Cardiac muscle cell (in vitro differentiated cells and primary cell): ENCODE data around the gene DLX2. TPM values are rescaled to one million over a fixed set of nuclear protein-coding genes. Genes with fewer than 3 reads are reported as not detected.
"Not testable (repeated sequence)": the region's sequence is repeated elsewhere in the genome, so short reads cannot be mapped to it uniquely, and the experiment has no call there.

Experiments
- DNase-seq, 2 donors: peaks; one replicate each; pipeline versions ENCODE4 v3.0.0 to v3.0.0-alpha.2; 2010 to 2017; ENCODE audit warnings: low read depth in 1 of 2, low spot score in 1 of 2
- H3K27ac ChIP-seq: fragments of 200-600 bp; sonication (generic); 2 replicates; pipeline ENCODE4 v1.5.1; 2016
- H3K27me3 ChIP-seq: fragments of 200-600 bp; sonication (generic); 2 replicates; pipeline ENCODE4 v1.6.0; 2016; ENCODE audit warnings: control low read depth
- H3K36me3 ChIP-seq: fragments of 200-600 bp; sonication (generic); 2 replicates; pipeline ENCODE4 v1.5.1; 2016; ENCODE audit warnings: control low read depth
- H3K4me1 ChIP-seq: fragments of 200-600 bp; sonication (generic); 2 replicates; pipeline ENCODE4 v1.8.1; 2017; ENCODE audit warnings: low read depth, mild to moderate bottlenecking, mixed run types
- H3K4me3 ChIP-seq: fragments of 200-600 bp; sonication (generic); 2 replicates; pipeline ENCODE4 v1.5.1; 2016; ENCODE audit warnings: mild to moderate bottlenecking
- H3K9me3 ChIP-seq: fragments of 200-600 bp; sonication (generic); 2 replicates; pipeline ENCODE4 v1.5.1; 2017; ENCODE audit warnings: low read depth, mild to moderate bottlenecking, control low read depth
- CTCF ChIP-seq: IDR thresholded peaks from 2 replicates; pipeline ENCODE4 v1.5.1; 2012; ENCODE audit warnings: low read depth, mild to moderate bottlenecking, low read length
- polyA plus RNA-seq: library from polyadenylated mRNA; unstranded; fragments of >200 nt; fragmentation: Nextera tagmentation; extraction: Ambion mirVana; gene quantifications from 2 replicates; pipeline ENCODE4 v1.2.1, GENCODE V29; 2016
- total RNA-seq: library from RNA; depleted of rRNA; stranded (reverse); fragments of >200 nt; gene quantifications from 2 replicates; pipeline ENCODE4 v1.2.3, GENCODE V29; 2016

Gene DLX2
- total and polyA plus RNA-seq, 2 experiments from 2014 or later = 0.26 TPM; not detected in 1

DNA sequence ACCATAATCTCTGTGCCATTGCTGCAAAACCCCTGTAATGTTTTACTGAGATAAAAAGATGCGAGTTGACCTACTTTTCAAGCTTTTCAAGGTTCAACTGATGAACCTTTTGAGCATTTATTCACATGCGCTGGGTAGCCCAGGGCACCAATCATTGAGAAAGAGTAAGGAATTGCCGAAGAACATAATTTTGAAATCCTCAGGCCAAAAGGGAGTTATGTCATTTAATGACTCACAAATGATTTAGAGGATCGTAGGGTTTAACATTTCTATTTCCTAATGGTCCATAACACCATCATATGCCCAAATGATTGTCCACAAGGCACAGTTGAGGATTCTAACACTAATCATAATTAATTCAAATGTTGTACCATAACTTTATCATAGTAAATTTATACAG, 37.6 kb downstream of the DLX2 start:
- no peak for DNase-seq
- Histone ChIP-seq H3K9me3 (no peaks in the 10 kb centered on the region), H3K27ac (no peak overlapping the region), H3K4me1 (no peaks in the 10 kb centered on the region), H3K27me3 (peaks cover 9% of the 10 kb centered on the region), H3K4me3 (no peak overlapping the region), H3K36me3 (no peaks in the 10 kb centered on the region)
- TF ChIP-seq CTCF = no peak

- H3K36me3 ChIP-seq = no peaks in the 10 kb centered on the region
- DNase-seq = no peak
- no peaks in the 10 kb centered on the region for H3K9me3 ChIP-seq
- H3K4me3 ChIP-seq = no peak overlapping the region
- no peak for TF ChIP-seq CTCF
- peaks cover 5% of the 10 kb centered on the region for H3K27me3 ChIP-seq
- H3K27ac ChIP-seq = no peak overlapping the region
- no peaks in the 10 kb centered on the region for H3K4me1 ChIP-seq
Observed at GRCh38 chr2:172063446-172063845, 39.3 kb downstream of the DLX2 start.

DNA sequence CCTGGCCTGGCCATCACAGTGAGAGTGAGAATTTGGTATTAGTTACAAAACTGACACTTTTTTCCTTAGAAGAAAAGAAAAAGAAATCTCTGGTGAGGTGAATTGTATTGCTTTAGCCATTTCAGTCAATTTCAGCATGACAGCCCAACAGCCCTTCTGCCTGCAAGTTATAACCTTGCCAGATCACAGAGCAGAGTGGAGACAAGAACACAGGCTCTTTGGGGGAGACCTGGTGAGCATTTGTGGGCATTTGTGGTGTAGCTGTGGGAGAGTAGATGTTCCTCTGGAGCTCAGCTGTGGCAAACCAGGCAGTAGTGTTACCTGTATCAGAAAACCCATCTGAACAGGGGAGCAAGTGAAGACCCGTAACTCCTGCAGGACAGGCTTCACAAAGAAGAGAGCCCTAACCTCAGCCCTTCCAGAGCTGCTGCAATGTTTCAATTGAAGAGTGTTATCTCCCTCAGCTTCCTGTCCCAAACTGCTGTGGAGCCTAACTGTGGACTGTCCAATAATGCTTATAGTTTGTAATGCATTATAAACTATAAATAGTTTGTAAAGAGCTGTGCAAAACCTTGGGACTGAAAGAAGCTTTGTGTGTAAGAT, 40.2 kb downstream of the DLX2 start:
- no peak for DNase-seq
- no peak overlapping the region for H3K27ac ChIP-seq
- peaks cover 5% of the 10 kb centered on the region for H3K27me3 ChIP-seq
- H3K9me3 ChIP-seq = no peaks in the 10 kb centered on the region
- TF ChIP-seq CTCF = no peak
- H3K36me3 ChIP-seq = no peaks in the 10 kb centered on the region
- H3K4me1 ChIP-seq = no peaks in the 10 kb centered on the region
- H3K4me3 ChIP-seq = no peak overlapping the region

DNA sequence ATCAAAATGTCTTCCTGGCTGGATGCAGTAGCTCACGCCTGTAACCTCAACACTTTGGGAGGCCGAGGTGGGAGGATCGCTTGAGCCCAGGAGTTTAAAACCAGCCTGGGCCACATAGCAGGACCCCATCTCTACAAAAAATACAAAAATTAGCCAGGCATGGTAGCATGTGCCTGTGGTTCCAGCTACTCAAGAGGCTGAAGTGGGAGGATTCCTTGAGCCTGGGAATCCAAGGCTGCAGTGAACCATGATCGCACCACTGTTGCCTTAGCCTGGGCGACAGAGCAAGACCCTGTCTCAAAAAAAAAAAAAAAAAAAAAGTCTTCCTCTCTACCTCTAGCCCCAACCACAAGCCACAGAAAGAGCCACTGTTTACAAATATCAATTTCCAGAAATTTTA, 42.6 kb downstream of the DLX2 start:
- not testable (repeated sequence) for H3K36me3 ChIP-seq, H3K27ac ChIP-seq, H3K4me3 ChIP-seq, H3K9me3 ChIP-seq, H3K4me1 ChIP-seq, H3K27me3 ChIP-seq, DNase-seq

DNA sequence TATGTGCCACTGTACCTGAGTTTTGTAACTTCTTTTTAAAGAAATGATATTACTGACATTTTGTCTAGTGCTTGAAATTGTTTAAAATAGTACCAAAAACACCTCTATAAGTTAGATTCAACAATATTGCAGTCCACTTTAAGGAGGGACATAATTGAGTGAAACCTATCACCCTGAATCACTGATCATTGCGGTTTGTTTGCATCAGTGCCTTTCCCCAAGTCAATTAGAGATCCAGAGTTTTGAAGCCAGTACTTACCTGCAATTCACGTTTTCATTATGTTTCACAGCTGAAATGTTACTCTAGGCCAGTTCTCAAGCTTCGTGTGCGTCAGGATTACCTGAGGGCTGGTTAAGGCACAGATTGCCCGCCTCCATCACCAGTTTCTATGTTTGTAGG, 44.0 kb downstream of the DLX2 start:
- Histone ChIP-seq H3K4me3 (no peak overlapping the region), H3K27ac (no peak overlapping the region), H3K4me1 (no peaks in the 10 kb centered on the region), H3K36me3 (no peaks in the 10 kb centered on the region), H3K9me3 (no peaks in the 10 kb centered on the region), H3K27me3 (peaks cover 5% of the 10 kb centered on the region)
- no peak for DNase-seq
- no peak for TF ChIP-seq CTCF

GRCh38 chr2:172056293-172056692, 46.4 kb downstream of the DLX2 start:
- Histone ChIP-seq H3K36me3 (no peaks in the 10 kb centered on the region), H3K27ac (no peak overlapping the region), H3K27me3 (peaks cover 5% of the 10 kb centered on the region), H3K9me3 (no peaks in the 10 kb centered on the region), H3K4me3 (no peak overlapping the region), H3K4me1 (peaks cover 6% of the 10 kb centered on the region)
- DNase-seq = no peak
- no peak for TF ChIP-seq CTCF
